Lower lobe of right lung (tissue), 2 donors: ENCODE results near the gene BORCS8. TPM values are rescaled to one million over a fixed set of nuclear protein-coding genes. Genes with fewer than 3 reads are reported as not detected.
A peak's percentile ranks its signal among the peaks of the same experiment; 100 is the strongest.
"Not testable (repeated sequence)": the region's sequence is repeated elsewhere in the genome, so short reads cannot be mapped to it uniquely, and the experiment has no call there.

Experiments used
- ATAC-seq, 2 donors: fragments of 200-7000 bp; cut with Tn5 transposase; one replicate each; pipeline ENCODE4 v1.9.1; 2020 to 2022; ENCODE audit warnings: mild to moderate bottlenecking in 2 of 2, moderate library complexity in 2 of 2
- DNase-seq: peaks from one replicate; pipeline ENCODE4 v3.0.0-alpha.2; 2020
- H3K27ac ChIP-seq: fragments of 200-600 bp; one replicate; pipeline ENCODE4 v1.8.0; 2022
- H3K27me3 ChIP-seq: fragments of 200-600 bp; one replicate; pipeline ENCODE4 v1.8.0; 2022; ENCODE audit warnings: low read depth
- H3K36me3 ChIP-seq: fragments of 200-600 bp; one replicate; pipeline ENCODE4 v1.8.0; 2022; ENCODE audit warnings: mild to moderate bottlenecking
- H3K4me1 ChIP-seq: fragments of 200-600 bp; one replicate; pipeline ENCODE4 v1.8.0; 2022
- H3K4me3 ChIP-seq: fragments of 200-600 bp; one replicate; pipeline ENCODE4 v1.8.0; 2022; ENCODE audit warnings: mild to moderate bottlenecking
- H3K9me3 ChIP-seq: fragments of 200-600 bp; one replicate; pipeline ENCODE4 v1.8.0; 2022
- CTCF ChIP-seq: fragments of 200-600 bp; IDR thresholded peaks from one replicate; pipeline ENCODE4 v1.8.0; 2022; ENCODE audit warnings: antibody characterized with exemption, mild to moderate bottlenecking
- intact Hi-C: fragments of 100-400 bp; cut with DNase I; formaldehyde crosslinking; loops from one replicate; pipeline ENCODE4 v1.11.0; 2022
- total RNA-seq: library from RNA; stranded (reverse); fragmentation: NEBNext Ultra II Directional; extraction: Animal tissue kit (Norgen Biotek cat#: 25700); gene quantifications from one replicate; pipeline ENCODE4 v1.2.1, GENCODE V29; 2021
- donor health status: DM: no; HTN: yes; CAD: no; lungs with severe emphysema.

The BORCS8 gene
- total RNA-seq, 1 donor from 2014 or later = 29.4 TPM

GRCh38 chr19:19176950-19177349 is 15.0 kb downstream of the BORCS8 start:
- DNase-seq (no peak), ATAC-seq (no peak)

GRCh38 chr19:19173243-19173642 is 18.7 kb downstream of the BORCS8 start:
- peaks cover 21% of the 10 kb centered on the region for H3K36me3 ChIP-seq
- intact Hi-C loops, ATAC-seq, H3K4me1 ChIP-seq, DNase-seq, H3K27ac ChIP-seq, H3K9me3 ChIP-seq, H3K27me3 ChIP-seq, H3K4me3 ChIP-seq: not testable (repeated sequence)

More at GRCh38 chr19:19176950-19177349, 15.0 kb downstream of the BORCS8 start:
- intact Hi-C loops = no loop called here
- Histone ChIP-seq H3K27ac (no peak overlapping the region), H3K4me1 (no peaks in the 10 kb centered on the region), H3K9me3 (peaks cover 6% of the 10 kb centered on the region), H3K27me3 (no peaks in the 10 kb centered on the region), H3K36me3 (peaks cover 53% of the 10 kb centered on the region), H3K4me3 (no peak overlapping the region)
- TF ChIP-seq CTCF = no peak

- peaks cover 13% of the 10 kb centered on the region for H3K36me3 ChIP-seq
- intact Hi-C loops = no loop called here
- H3K27ac ChIP-seq = no peak overlapping the region
- H3K4me1 ChIP-seq = peaks cover 7% of the 10 kb centered on the region
- H3K4me3 ChIP-seq = no peak overlapping the region
- no peak for ATAC-seq
- TF ChIP-seq CTCF = no peak
- no peak for DNase-seq
- H3K27me3 ChIP-seq = no peaks in the 10 kb centered on the region
- H3K9me3 ChIP-seq = no peaks in the 10 kb centered on the region
These were observed 20.0 kb downstream of the BORCS8 start for GRCh38 chr19:19171821-19172532.

GRCh38 chr19:19170873-19171672 is 20.9 kb downstream of the BORCS8 start:
- intact Hi-C loops = no loop called here
- no peak overlapping the region for H3K27ac ChIP-seq
- H3K36me3 ChIP-seq = peaks cover 6% of the 10 kb centered on the region
- no peak for DNase-seq
- no peaks in the 10 kb centered on the region for H3K9me3 ChIP-seq
- H3K27me3 ChIP-seq = no peaks in the 10 kb centered on the region
- peaks cover 7% of the 10 kb centered on the region for H3K4me1 ChIP-seq
- no peak overlapping the region for H3K4me3 ChIP-seq
- ATAC-seq = no peak
- no peak for TF ChIP-seq CTCF

- Histone ChIP-seq H3K36me3 (no peaks in the 10 kb centered on the region), H3K4me1 (peaks cover 7% of the 10 kb centered on the region), H3K27ac (no peak within 1 kb of the TSS), H3K4me3 (peak within 1 kb of the TSS; percentile 37), H3K27me3 (no peaks in the 10 kb centered on the region), H3K9me3 (no peaks in the 10 kb centered on the region)
- ATAC-seq = peak; percentile 91 to 95
- intact Hi-C loops = no loop called here
- TF ChIP-seq CTCF = no peak
- DNase-seq = peak; percentile 87
These were observed 21.7 kb downstream of the BORCS8 start, which contains the start of gene MEF2B for GRCh38 chr19:19170053-19170872. Gene MEF2B (minus strand): TSS chr19:19170263. CDS start chr19:19150735, 19,528 bp downstream.
